GM12878 (cell line): ENCODE measurements around the gene GABRR1. TPM values are rescaled to one million over a fixed set of nuclear protein-coding genes. Genes with fewer than 3 reads are reported as not detected.

Source experiments
- ATAC-seq: fragments of 200-7000 bp; cut with Tn5 transposase; 3 replicates; pipeline ENCODE4 v1.9.1; 2020; ENCODE audit warnings: mild to moderate bottlenecking, moderate library complexity
- BruUV-seq: library from RNA; stranded (reverse); fragments of 400-500 nt; replicated peaks from 2 replicates; lab custom pipeline; 2021; lab: Mats Ljungman, UMichigan
- CTCF ChIA-PET: fragments of 300-600 bp; sonication (Branson Sonifier 250); formaldehyde crosslinking; extraction: SDS; loops from one replicate; lab custom pipeline; 2021; ENCODE audit warnings: inconsistent platforms; lab: Yijun Ruan, JAX
- POLR2A ChIA-PET: fragments of 350-600 bp; formaldehyde crosslinking; extraction: SDS; loops from one replicate; lab custom pipeline; 2021; ENCODE audit warnings: inconsistent platforms; lab: Charles Lee
- RAD21 ChIA-PET: fragments of 300-600 bp; sonication (Branson Sonifier 250); formaldehyde crosslinking; loops from one replicate; lab custom pipeline; 2023; ENCODE audit warnings: antibody characterized with exemption; ENCODE audit not compliant: unreplicated experiment; lab: Charles Lee
- SMC1A ChIA-PET: fragments of 300-600 bp; sonication (Branson Sonifier 250); formaldehyde crosslinking; loops from one replicate; lab custom pipeline; 2023; ENCODE audit not compliant: unreplicated experiment, uncharacterized antibody; lab: Charles Lee
- DNase-seq: peaks from one replicate; pipeline ENCODE4 v3.0.0-alpha.2; 2011; ENCODE audit warnings: low read depth, low spot score
- FAIRE-seq: peaks from 3 replicates; lab custom pipeline; 2011; peaks lifted over from hg19 to GRCh38; lab: Jason Lieb, UNC
- H2AFZ ChIP-seq: 2 replicates; pipeline ENCODE4 v1.6.0; 2011; ENCODE audit warnings: low read depth, low read length, control low read depth; ENCODE audit not compliant: control insufficient read depth
- H3K27ac ChIP-seq: 2 replicates; pipeline ENCODE4 v1.5.1; 2011; ENCODE audit warnings: control low read depth; ENCODE audit not compliant: control insufficient read depth, insufficient read depth
- H3K27me3 ChIP-seq, 2 experiments: replicated peaks in 1 of 2; 2 replicates each; pipeline versions ENCODE4 v1.6.0 to v1.6.1; 2011; ENCODE audit warnings: low read length in 1 of 2; ENCODE audit not compliant: control insufficient read depth in 2 of 2, insufficient read depth in 2 of 2
- H3K36me3 ChIP-seq, 2 experiments: 2 replicates each; pipeline ENCODE4 v1.5.1; 2011; ENCODE audit warnings: low read length in 1 of 2; ENCODE audit not compliant: control insufficient read depth in 2 of 2, insufficient read depth in 2 of 2
- H3K4me1 ChIP-seq: 2 replicates; pipeline ENCODE4 v1.6.1; 2011; ENCODE audit warnings: mild to moderate bottlenecking, low read length, moderate library complexity, mixed read lengths; ENCODE audit not compliant: control insufficient read depth, insufficient read depth
- H3K4me2 ChIP-seq: 2 replicates; pipeline ENCODE4 v1.6.0; 2011; ENCODE audit warnings: control low read depth; ENCODE audit not compliant: control insufficient read depth, insufficient read depth
- H3K4me3 ChIP-seq: fragments of 200-600 bp; sonication (generic); 2 replicates; pipeline ENCODE4 v1.5.1; 2016
- H3K79me2 ChIP-seq: 2 replicates; pipeline ENCODE4 v1.6.0; 2011; ENCODE audit warnings: low read length; ENCODE audit not compliant: control insufficient read depth, insufficient read depth
- H3K9ac ChIP-seq: 2 replicates; pipeline ENCODE4 v1.8.0; 2011; ENCODE audit warnings: low read length, control low read depth, mixed read lengths; ENCODE audit not compliant: control insufficient read depth, insufficient read depth
- H3K9me3 ChIP-seq: replicated peaks from 3 replicates; pipeline ENCODE4 v1.5.1; 2011; ENCODE audit warnings: mild to moderate bottlenecking, low read length; ENCODE audit not compliant: control insufficient read depth, insufficient read depth
- H4K20me1 ChIP-seq: 2 replicates; pipeline ENCODE4 v1.6.0; 2011; ENCODE audit not compliant: control insufficient read depth, insufficient read depth
- CTCF ChIP-seq, 3 experiments: IDR thresholded peaks in 2 of 3; conservative IDR thresholded peaks in 1 of 3; 2 replicates each; pipeline ENCODE4 v1.5.1; 2011; ENCODE audit warnings: low read depth in 3 of 3, low read length in 3 of 3, mild to moderate bottlenecking in 3 of 3, control low read depth in 2 of 3, moderate library complexity in 2 of 3, inconsistent platforms in 1 of 3, mixed read lengths in 1 of 3; ENCODE audit not compliant: control insufficient read depth in 2 of 3, insufficient read depth in 1 of 3; ENCODE audit errors: extremely low read depth in 1 of 3
- NFYB ChIP-seq: IDR thresholded peaks from 2 replicates; pipeline ENCODE4 v1.6.1; 2011; ENCODE audit warnings: low read depth, mild to moderate bottlenecking, low read length, improper control_type of control experiment, moderate library complexity; ENCODE audit not compliant: insufficient read depth
- SMC3 ChIP-seq: IDR thresholded peaks from 2 replicates; pipeline ENCODE4 v1.6.1; 2011; ENCODE audit warnings: low read length, improper control_type of control experiment, borderline replicate concordance
- ZNF207 ChIP-seq: fragments of 450-650 bp; IDR thresholded peaks from 2 replicates; pipeline ENCODE4 v1.6.1; 2014; ENCODE audit warnings: antibody characterized with exemption, mild to moderate bottlenecking, borderline replicate concordance
- WGBS: methylation state at CpG from one replicate; pipeline ENCODE4 v1.1.6; 2016; ENCODE audit warnings: low lambda C conversion rate; ENCODE audit not compliant: insufficient replicate concordance, insufficient coverage; ENCODE audit errors: missing lambda C conversion rate; 5-methylcytosine and 5-hydroxymethylcytosine counted together
- in situ Hi-C: fragments of 300-500 bp; cut with MboI; formaldehyde crosslinking; loops from 9 replicates; pipeline ENCODE4 v1.14.3; 2018; ENCODE audit warnings: mixed read lengths
- intact Hi-C: fragments of 100-400 bp; cut with micrococcal nuclease; formaldehyde crosslinking; loops from one replicate; pipeline ENCODE4 v1.14.2; 2022; ENCODE audit not compliant: unreplicated experiment
- polyA plus RNA-seq, 11 experiments: library from polyadenylated mRNA; depleted of rRNA in 4 of 11; unstranded in 6 of 11; stranded (reverse) in 5 of 11; fragments of >200 nt; fragmentation: Nextera tagmentation in 4 of 11; fragmentation: Illumina TruSeq in 1 of 11; extraction: Ambion mirVana in 4 of 11; extraction: Trizol in 1 of 11; gene quantifications; 1 replicate in 1 of 11; 2 replicates in 10 of 11; pipeline versions ENCODE4 v1.2.1 to v1.2.3, GENCODE V29; 2011 to 2016; ENCODE audit warnings: inconsistent platforms in 2 of 11, missing spikeins in 2 of 11, low read depth in 1 of 11
- total RNA-seq, 4 experiments: library from RNA; depleted of rRNA in 3 of 4; stranded (reverse); fragments of >200 nt in 3 of 4; fragmentation: Illumina TruSeq in 1 of 4; extraction: Trizol in 1 of 4; gene quantifications; 2 replicates each; pipeline versions ENCODE4 v1.2.1 to v1.2.3, GENCODE V29; 2013 to 2021
- TF ChIP-seq, protein P1 (sequence below): IDR thresholded peaks from 2 replicates; pipeline ENCODE4 v1.6.1; 2012; ENCODE audit warnings: low read depth, low read length, improper control_type of control experiment
- TF ChIP-seq, protein P2 (sequence below): IDR thresholded peaks from 2 replicates; pipeline ENCODE4 v1.6.1; 2012; ENCODE audit warnings: low read depth, low read length, improper control_type of control experiment
- TF ChIP-seq, protein P3 (sequence below): IDR thresholded peaks from 2 replicates; pipeline ENCODE4 v1.6.1; 2011; ENCODE audit warnings: borderline replicate concordance, low read depth, mild to moderate bottlenecking, moderate library complexity, mixed read lengths, low read length; ENCODE audit not compliant: insufficient read depth; ENCODE audit errors: extremely low read length
- TF ChIP-seq, protein P4 (sequence below): fragments of 450-650 bp; IDR thresholded peaks from 2 replicates; pipeline ENCODE4 v1.6.1; 2018; ENCODE audit warnings: mild to moderate bottlenecking, low read depth, moderate library complexity; ENCODE audit not compliant: partially characterized antibody

Gene GABRR1
- total and polyA plus RNA-seq, 10 of the 15 experiments (the other 5 are each of a cell fraction or from before 2014, with no cell fraction given) = not detected

- TF ChIP-seq CTCF (IDR thresholded peaks at IDR 0.05 in 2 of 3, conservative IDR thresholded peaks at IDR 0.05 in 1 of 3; ENCODE audit: control insufficient read depth in 2 of 3, extremely low read depth in 1 of 3, insufficient read depth in 1 of 3, low read depth in 3 of 3, low read length in 3 of 3) = no peak
- TF ChIP-seq, protein P1, sequence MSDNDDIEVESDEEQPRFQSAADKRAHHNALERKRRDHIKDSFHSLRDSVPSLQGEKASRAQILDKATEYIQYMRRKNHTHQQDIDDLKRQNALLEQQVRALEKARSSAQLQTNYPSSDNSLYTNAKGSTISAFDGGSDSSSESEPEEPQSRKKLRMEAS = no peak
- no peak for TF ChIP-seq NFYB
- TF ChIP-seq ZNF207 = no peak
- TF ChIP-seq SMC3 = no peak
Observed at GRCh38 chr6:89154131-89154530, 63.0 kb downstream of the GABRR1 start (continued).

GRCh38 chr6:89148016-89148750 is 69.0 kb downstream of the GABRR1 start:
- WGBS = 95% methylated on average over 17 of the region's 17 CpGs
- RAD21 ChIA-PET = interaction anchor here (0.7 to 1.8 kb wide), 3 partner anchors 65 to 228 kb away, joined by 3 to 7 read pairs (median 4); no protein-coding TSS in a partner anchor
- Histone ChIP-seq H3K27ac (no peak overlapping the region), H4K20me1 (no peaks in the 10 kb centered on the region), H3K4me3 (no peak overlapping the region), H3K27me3 (no peaks in the 10 kb centered on the region), H2AFZ (no peak overlapping the region), H3K4me2 (no peak overlapping the region), H3K9me3 (no peaks in the 10 kb centered on the region; the same call in 2 of the 3 replicates), H3K9ac (no peak overlapping the region), H3K4me1 (peaks cover 16% of the 10 kb centered on the region), H3K79me2 (peaks cover 13% of the 10 kb centered on the region), H3K36me3 (no peaks in the 10 kb centered on the region)
- in situ Hi-C loops (no loop called here), intact Hi-C loops (loop anchor here (5.0 kb wide), 1 partner anchor 204 kb away; the partner anchor contains the start of gene UBE2J1)
- FAIRE-seq (no peak), DNase-seq (no peak), ATAC-seq (no peak)
- SMC1A ChIA-PET = interaction anchor here (0.6 to 1.0 kb wide), 3 partner anchors 16 to 240 kb away, joined by 3 to 6 read pairs (median 3); no protein-coding TSS in a partner anchor
- POLR2A ChIA-PET = interaction anchor here (0.6 to 1.4 kb wide), 6 partner anchors 10 to 1611 kb away, joined by 3 read pairs; partner anchors contain the start of gene PNRC1
- no TSS peak for BruUV-seq
- CTCF ChIA-PET = interaction anchor here (0.6 to 2.1 kb wide), 4 partner anchors 37 to 201 kb away, joined by 3 to 5 read pairs (median 3); no protein-coding TSS in a partner anchor
- TF ChIP-seq, protein P2, sequence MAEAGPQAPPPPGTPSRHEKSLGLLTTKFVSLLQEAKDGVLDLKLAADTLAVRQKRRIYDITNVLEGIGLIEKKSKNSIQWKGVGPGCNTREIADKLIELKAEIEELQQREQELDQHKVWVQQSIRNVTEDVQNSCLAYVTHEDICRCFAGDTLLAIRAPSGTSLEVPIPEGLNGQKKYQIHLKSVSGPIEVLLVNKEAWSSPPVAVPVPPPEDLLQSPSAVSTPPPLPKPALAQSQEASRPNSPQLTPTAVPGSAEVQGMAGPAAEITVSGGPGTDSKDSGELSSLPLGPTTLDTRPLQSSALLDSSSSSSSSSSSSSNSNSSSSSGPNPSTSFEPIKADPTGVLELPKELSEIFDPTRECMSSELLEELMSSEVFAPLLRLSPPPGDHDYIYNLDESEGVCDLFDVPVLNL = no peak
- TF ChIP-seq, protein P3, sequence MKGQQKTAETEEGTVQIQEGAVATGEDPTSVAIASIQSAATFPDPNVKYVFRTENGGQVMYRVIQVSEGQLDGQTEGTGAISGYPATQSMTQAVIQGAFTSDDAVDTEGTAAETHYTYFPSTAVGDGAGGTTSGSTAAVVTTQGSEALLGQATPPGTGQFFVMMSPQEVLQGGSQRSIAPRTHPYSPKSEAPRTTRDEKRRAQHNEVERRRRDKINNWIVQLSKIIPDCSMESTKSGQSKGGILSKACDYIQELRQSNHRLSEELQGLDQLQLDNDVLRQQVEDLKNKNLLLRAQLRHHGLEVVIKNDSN = no peak
- TF ChIP-seq, protein P4, sequence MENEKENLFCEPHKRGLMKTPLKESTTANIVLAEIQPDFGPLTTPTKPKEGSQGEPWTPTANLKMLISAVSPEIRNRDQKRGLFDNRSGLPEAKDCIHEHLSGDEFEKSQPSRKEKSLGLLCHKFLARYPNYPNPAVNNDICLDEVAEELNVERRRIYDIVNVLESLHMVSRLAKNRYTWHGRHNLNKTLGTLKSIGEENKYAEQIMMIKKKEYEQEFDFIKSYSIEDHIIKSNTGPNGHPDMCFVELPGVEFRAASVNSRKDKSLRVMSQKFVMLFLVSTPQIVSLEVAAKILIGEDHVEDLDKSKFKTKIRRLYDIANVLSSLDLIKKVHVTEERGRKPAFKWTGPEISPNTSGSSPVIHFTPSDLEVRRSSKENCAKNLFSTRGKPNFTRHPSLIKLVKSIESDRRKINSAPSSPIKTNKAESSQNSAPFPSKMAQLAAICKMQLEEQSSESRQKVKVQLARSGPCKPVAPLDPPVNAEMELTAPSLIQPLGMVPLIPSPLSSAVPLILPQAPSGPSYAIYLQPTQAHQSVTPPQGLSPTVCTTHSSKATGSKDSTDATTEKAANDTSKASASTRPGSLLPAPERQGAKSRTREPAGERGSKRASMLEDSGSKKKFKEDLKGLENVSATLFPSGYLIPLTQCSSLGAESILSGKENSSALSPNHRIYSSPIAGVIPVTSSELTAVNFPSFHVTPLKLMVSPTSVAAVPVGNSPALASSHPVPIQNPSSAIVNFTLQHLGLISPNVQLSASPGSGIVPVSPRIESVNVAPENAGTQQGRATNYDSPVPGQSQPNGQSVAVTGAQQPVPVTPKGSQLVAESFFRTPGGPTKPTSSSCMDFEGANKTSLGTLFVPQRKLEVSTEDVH = no peak
